Measurements from ENCODE around the gene ZNF787. TPM values are rescaled to one million over a fixed set of nuclear protein-coding genes. Genes with fewer than 3 reads are reported as not detected.

Gene ZNF787
- total RNA-seq, 1 experiment from 2014 or later: 54.6 TPM

DNA sequence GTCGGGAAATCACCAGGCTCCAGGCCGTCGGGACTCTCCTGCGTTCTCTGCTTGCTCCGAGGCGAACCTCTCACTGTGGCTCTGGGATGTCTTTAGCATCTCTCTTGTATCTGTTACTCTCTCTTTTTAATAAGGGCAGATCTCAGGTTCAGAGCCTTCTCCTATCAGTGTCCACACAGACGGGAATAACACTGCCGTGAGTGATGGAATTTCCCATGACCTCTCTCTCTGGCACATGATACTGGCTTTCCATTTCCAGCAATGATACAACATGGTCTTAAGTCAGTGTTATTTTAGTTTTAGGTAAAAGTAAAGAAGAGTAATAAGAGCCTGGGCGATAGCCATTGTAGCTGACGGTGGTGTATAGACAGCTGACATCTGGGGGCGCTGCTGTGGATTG lies 29.3 kb upstream of the ZNF787 start:
- Histone ChIP-seq H4K8ac (replicated peaks; ENCODE audit: insufficient read length, low read depth, low read length) (no peak overlapping the region), H3K9me3 (ENCODE audit: control insufficient read depth, low read depth, low read length) (no peaks in the 10 kb centered on the region), H2BK5ac (ENCODE audit: insufficient read length, low read length) (no peak overlapping the region), H3K4me2 (ENCODE audit: insufficient read depth, insufficient read length, low read length) (no peak overlapping the region), H3K4ac (ENCODE audit: low read depth, low read length) (no peak overlapping the region), H3K14ac (ENCODE audit: insufficient read depth, low read length) (no peak overlapping the region), H3K79me1 (ENCODE audit: insufficient read depth, low read depth, low read length, poor library complexity, severe bottlenecking) (no peaks in the 10 kb centered on the region), H3K56ac (ENCODE audit: insufficient read length, low read depth, low read length) (no peak overlapping the region), H2AK5ac (ENCODE audit: insufficient read length, low read length) (no peak overlapping the region), H3K23me2 (ENCODE audit: insufficient read length, low read depth, low read length, poor library complexity, severe bottlenecking) (no peaks in the 10 kb centered on the region), H3K4me1 (ENCODE audit: insufficient read depth, low read length) (peaks cover 2% of the 10 kb centered on the region; the same call in 1 of the 2 replicates), H2BK12ac (ENCODE audit: insufficient read length, low read depth, low read length) (no peak overlapping the region), H4K20me1 (ENCODE audit: control insufficient read depth, insufficient read depth, insufficient read length) (peaks cover 6% of the 10 kb centered on the region), H2BK20ac (ENCODE audit: low read depth, low read length, poor library complexity, severe bottlenecking) (no peak overlapping the region), H4K91ac (ENCODE audit: insufficient read length, low read depth, low read length) (no peak overlapping the region), H2AFZ (ENCODE audit: low read length) (no peak overlapping the region), H4K5ac (ENCODE audit: insufficient read length, low read depth, low read length) (no peak overlapping the region), H3K79me2 (ENCODE audit: insufficient read depth, low read length) (peaks cover 3% of the 10 kb centered on the region; the same call in 1 of the 2 replicates), H3K23ac (ENCODE audit: insufficient read length, low read depth, low read length) (no peak overlapping the region), H3T11ph (ENCODE audit: low read length) (no peak overlapping the region), H2BK120ac (ENCODE audit: low read depth, low read length, poor library complexity, severe bottlenecking) (no peak overlapping the region), H2BK15ac (ENCODE audit: low read depth, low read length) (no peak overlapping the region), H3K9ac (ENCODE audit: extremely low read depth, insufficient read length, low read length) (no peak overlapping the region), H3K27ac (ENCODE audit: insufficient read length, low read depth, low read length) (no peak overlapping the region), H3K27me3 (ENCODE audit: insufficient read depth, low read length) (no peaks in the 10 kb centered on the region), H3K18ac (ENCODE audit: insufficient read length, low read depth, low read length) (no peak overlapping the region)
- no peak overlapping the region for H3K4me3 Mint-ChIP-seq
- H3K36me3 Mint-ChIP-seq (ENCODE audit: insufficient read depth in 1 of 3, low read depth in 3 of 3): peaks cover 22 to 40% (median 39%) of the 10 kb centered on the region in 3 experiments
- peaks cover 20 to 21% of the 10 kb centered on the region in 2 experiments for H3K4me1 Mint-ChIP-seq
- no CpG with 5 or more reads among the region's 11 CpGs for WGBS (ENCODE audit: extremely low coverage, insufficient read length, low lambda C conversion rate)
- H3K27me3 Mint-ChIP-seq (ENCODE audit: low read depth): no peaks in the 10 kb centered on the region
- no peak overlapping the region for H3K27ac Mint-ChIP-seq
- no peaks in the 10 kb centered on the region; a peak in 1 of 5 replicates for H3K9me3 Mint-ChIP-seq
- DNase-seq: no peak
- TF ChIP-seq, protein P1, sequence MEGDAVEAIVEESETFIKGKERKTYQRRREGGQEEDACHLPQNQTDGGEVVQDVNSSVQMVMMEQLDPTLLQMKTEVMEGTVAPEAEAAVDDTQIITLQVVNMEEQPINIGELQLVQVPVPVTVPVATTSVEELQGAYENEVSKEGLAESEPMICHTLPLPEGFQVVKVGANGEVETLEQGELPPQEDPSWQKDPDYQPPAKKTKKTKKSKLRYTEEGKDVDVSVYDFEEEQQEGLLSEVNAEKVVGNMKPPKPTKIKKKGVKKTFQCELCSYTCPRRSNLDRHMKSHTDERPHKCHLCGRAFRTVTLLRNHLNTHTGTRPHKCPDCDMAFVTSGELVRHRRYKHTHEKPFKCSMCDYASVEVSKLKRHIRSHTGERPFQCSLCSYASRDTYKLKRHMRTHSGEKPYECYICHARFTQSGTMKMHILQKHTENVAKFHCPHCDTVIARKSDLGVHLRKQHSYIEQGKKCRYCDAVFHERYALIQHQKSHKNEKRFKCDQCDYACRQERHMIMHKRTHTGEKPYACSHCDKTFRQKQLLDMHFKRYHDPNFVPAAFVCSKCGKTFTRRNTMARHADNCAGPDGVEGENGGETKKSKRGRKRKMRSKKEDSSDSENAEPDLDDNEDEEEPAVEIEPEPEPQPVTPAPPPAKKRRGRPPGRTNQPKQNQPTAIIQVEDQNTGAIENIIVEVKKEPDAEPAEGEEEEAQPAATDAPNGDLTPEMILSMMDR (conservative IDR thresholded peaks at IDR 0.05): no peak
